ENCODE data around the gene CADPS2. TPM values are rescaled to one million over a fixed set of nuclear protein-coding genes. Genes with fewer than 3 reads are reported as not detected.

Gene CADPS2
- total and polyA plus RNA-seq, 2 of the 4 experiments (the other 2 are of a cell fraction), result 0.10 to 0.54 TPM

- H3K14ac ChIP-seq (replicated peaks; ENCODE audit: low read depth, low read length), result no peak overlapping the region
- in situ Hi-C loops (cut with MboI; ENCODE audit: low sequenced_read_pairs), result no loop called here
- H2AFZ ChIP-seq (replicated peaks; ENCODE audit: low read length, poor library complexity), result no peak overlapping the region
- H4K5ac ChIP-seq (ENCODE audit: low read depth, low read length), result no peak overlapping the region
- H3K4me1 ChIP-seq (ENCODE audit: control insufficient read depth, insufficient read depth, low read length), result no peaks in the 10 kb centered on the region
- no peak overlapping the region for H3K56ac ChIP-seq (ENCODE audit: extremely low read depth, insufficient read depth, low read length)
- dilution Hi-C loops (cut with HindIII; ENCODE audit: low sequenced_read_pairs, unreplicated experiment), result no loop called here
- H3K4me3 ChIP-seq (ENCODE audit: insufficient read depth, low read depth, low read length), result no peak overlapping the region
- H2BK120ac ChIP-seq (ENCODE audit: low read depth, low read length), result no peak overlapping the region
- CTCF ChIA-PET, result no interaction called here
- no peak overlapping the region for H2BK5ac ChIP-seq (ENCODE audit: low read depth, low read length, poor library complexity, severe bottlenecking)
- intact Hi-C loops (cut with micrococcal nuclease), result no loop called here
- H3K27ac ChIP-seq (ENCODE audit: insufficient read depth, low read length), result no peak overlapping the region
- H3K36me3 ChIP-seq (ENCODE audit: control insufficient read depth, insufficient read depth, low read length), result no peaks in the 10 kb centered on the region
- no peaks in the 10 kb centered on the region for H4K20me1 ChIP-seq (ENCODE audit: insufficient read depth, low read length)
- TF ChIP-seq MXI1 (IDR thresholded peaks at IDR 0.05; ENCODE audit: borderline replicate concordance, low read depth, low read length), result no peak
- TF ChIP-seq FOS (IDR thresholded peaks at IDR 0.05; ENCODE audit: low read depth, low read length), result no peak
- TF ChIP-seq SMC3 (IDR thresholded peaks at IDR 0.05; ENCODE audit: low read depth, low read length), result no peak
- no peak for TF ChIP-seq RFX5 (IDR thresholded peaks at IDR 0.05; ENCODE audit: low read depth, low read length)
- no peak for TF ChIP-seq POLR2A (IDR thresholded peaks at IDR 0.05; ENCODE audit: low read depth, low read length)
- TF ChIP-seq USF2 (IDR thresholded peaks at IDR 0.05; ENCODE audit: low read depth, low read length), result no peak
- TF ChIP-seq MAFK (IDR thresholded peaks at IDR 0.05; ENCODE audit: low read depth, low read length), result no peak
- no peak for TF ChIP-seq CTCF (conservative IDR thresholded peaks at IDR 0.05; ENCODE audit: low read depth, low read length)
- TF ChIP-seq BHLHE40 (IDR thresholded peaks at IDR 0.05; ENCODE audit: low read depth, low read length), result no peak
- no peak for TF ChIP-seq ELK1 (IDR thresholded peaks at IDR 0.05; ENCODE audit: borderline replicate concordance, low read depth, low read length)
- peaks cover 7% of the 10 kb centered on the region; the same call in 1 of the 2 replicates for H3K9me3 ChIP-seq (ENCODE audit: control insufficient read depth, insufficient read depth, low read length)
- no TSS peak for BruUV-seq (replicated peaks)
- no peak overlapping the region for H3K4ac ChIP-seq (ENCODE audit: low read depth, low read length)
- no peak overlapping the region for H2AK5ac ChIP-seq (ENCODE audit: low read depth, low read length)
- no peak overlapping the region for H3K23ac ChIP-seq (ENCODE audit: low read depth, low read length)
- ATAC-seq (ENCODE audit: low read depth) (no peak), DNase-seq (no peak)
- H2BK20ac ChIP-seq (ENCODE audit: low read depth, low read length), result no peak overlapping the region
- no peak overlapping the region for H3K4me2 ChIP-seq (ENCODE audit: low read depth, low read length)
- no peak overlapping the region for H4K91ac ChIP-seq (ENCODE audit: insufficient read depth, low read depth, low read length)
- no peaks in the 10 kb centered on the region for H3K79me1 ChIP-seq (ENCODE audit: low read depth in 1 of 2, low read length in 2 of 2)
- H2AK9ac ChIP-seq (replicated peaks; ENCODE audit: low read depth, low read length, poor library complexity), result no peak overlapping the region
- H4K8ac ChIP-seq (ENCODE audit: low read depth in 2 of 2, low read length in 2 of 2), result no peak overlapping the region
- no peaks in the 10 kb centered on the region for H3K27me3 ChIP-seq (ENCODE audit: control insufficient read depth, insufficient read depth, low read length)
- no peak overlapping the region for H3K9ac ChIP-seq (ENCODE audit: low read depth, low read length)
- H2BK15ac ChIP-seq (ENCODE audit: low read depth, low read length), result no peak overlapping the region
- POLR2A ChIA-PET (ENCODE audit: unreplicated experiment), result no interaction called here
- no peak overlapping the region for H3K18ac ChIP-seq (ENCODE audit: low read depth, low read length)
- no peaks in the 10 kb centered on the region for H3K9me1 ChIP-seq (ENCODE audit: insufficient read depth, low read length)
Measured at GRCh38 chr7:122935620-122936019, 49.4 kb upstream of the CADPS2 start.
